Heart left ventricle (tissue), 16 donors: Measurements from ENCODE around the gene LRRC31. TPM values are rescaled to one million over a fixed set of nuclear protein-coding genes. Genes with fewer than 3 reads are reported as not detected.

Source experiments
- ATAC-seq, 4 donors: fragments of 200-7000 bp; cut with Tn5 transposase; one replicate each; pipeline ENCODE4 v1.9.1; 2020 to 2022; ENCODE audit warnings: moderate library complexity in 4 of 4, mild to moderate bottlenecking in 3 of 4, moderate number of reproducible peaks in 1 of 4
- DNase-seq, 5 donors: peaks; one replicate each; pipeline ENCODE4 v3.0.0-alpha.2; 2020
- H3K27ac ChIP-seq, 12 donors: fragments of 200-600 bp; sonication (generic) in 4 of 12; one replicate each; pipeline versions ENCODE4 v1.5.0 to v1.8.0; 2016 to 2022; ENCODE audit warnings: mild to moderate bottlenecking in 2 of 12
- H3K27me3 ChIP-seq, 9 donors: fragments of 200-600 bp; sonication (generic) in 2 of 9; one replicate each; pipeline versions ENCODE4 v1.5.1 to v1.8.0; 2016 to 2022; ENCODE audit warnings: mild to moderate bottlenecking in 3 of 9
- H3K36me3 ChIP-seq, 9 donors: fragments of 200-600 bp; sonication (generic) in 2 of 9; one replicate each; pipeline versions ENCODE4 v1.5.0 to v1.8.0; 2018 to 2022; ENCODE audit warnings: mild to moderate bottlenecking in 2 of 9
- H3K4me1 ChIP-seq, 12 donors: fragments of 200-600 bp; sonication (generic) in 4 of 12; one replicate each; pipeline versions ENCODE4 v1.5.0 to v1.8.0; 2016 to 2022; ENCODE audit warnings: mild to moderate bottlenecking in 3 of 12
- H3K4me3 ChIP-seq, 12 donors: fragments of 200-600 bp; sonication (generic) in 4 of 12; one replicate each; pipeline versions ENCODE4 v1.5.0 to v1.8.0; 2017 to 2022; ENCODE audit warnings: mild to moderate bottlenecking in 9 of 12, moderate library complexity in 4 of 12
- H3K9me3 ChIP-seq, 12 donors: fragments of 200-600 bp; sonication (generic) in 4 of 12; one replicate each; pipeline versions ENCODE4 v1.5.0 to v1.8.0; 2016 to 2022; ENCODE audit warnings: mild to moderate bottlenecking in 1 of 12
- POLR2A ChIP-seq, 2 donors: fragments of 450-650 bp; IDR thresholded peaks; one replicate each; pipeline ENCODE4 v1.6.1; 2017; ENCODE audit warnings: antibody characterized with exemption in 2 of 2, mild to moderate bottlenecking in 2 of 2, moderate library complexity in 2 of 2
- WGBS, 4 donors: extraction: QIAGEN DNeasy Blood & Tissue Kit in 2 of 4; methylation state at CpG; one replicate each; pipeline versions ENCODE4 v1.1.5 to v1.1.7; 2013 to 2018; 5-methylcytosine and 5-hydroxymethylcytosine counted together
- intact Hi-C, 10 donors: fragments of 100-400 bp; cut with DNase I; formaldehyde crosslinking; loops; one replicate each; pipeline versions ENCODE4 v1.11.1 to v1.14.2; 2022
- polyA plus RNA-seq, 2 donors: library from polyadenylated mRNA; stranded (reverse); fragments of 200-250 nt; gene quantifications; one replicate each; pipeline ENCODE4 v1.2.3, GENCODE V29; 2013
- total RNA-seq, 9 donors: library from RNA; depleted of rRNA in 2 of 9; stranded (reverse); fragments of >200 nt in 2 of 9; fragmentation: NEBNext Ultra II Directional in 3 of 9; extraction: Animal tissue kit (Norgen Biotek cat#: 25700) in 3 of 9; gene quantifications; one replicate each; pipeline versions ENCODE4 v1.1.0 to v1.2.4, GENCODE V29; 2016 to 2023
- TF ChIP-seq, protein P1 (sequence below), 12 donors: fragments of 200-600 bp; sonication (generic) in 4 of 12; IDR thresholded peaks; one replicate each; pipeline versions ENCODE4 v1.5.0 to v1.8.0; 2018 to 2022; ENCODE audit warnings: antibody characterized with exemption in 12 of 12, mild to moderate bottlenecking in 5 of 12
- donor health status: ischemic (EF 13 %, LVEDD 7.1; RV severe dilation, severe dysfunction).
- donor health status: healthy with polysubstance abuse.
- donor health status: DM: no; HTN: yes; CAD: no.
- donor health status: DM: no; HTN: no; CAD: no.
- donor health status: ischemic (EF 25% LVEDD 6.9; RV normal size, moderate dysfunction).
- donor health status: ischemic (EF 25% LVEDD 5.7; RV mildly dilated, moderate dysfunction).
- donor health status: healthy.
- donor health status: DM: yes; HTN: yes; CAD: no.
- donor health status: ischemic (EF 35%, LVEDD 5.7; RV mildly dilated, moderate dysfunction).
- donor health status: nonischemic (EF 11% LVEDD 7.7; RV severe dilation, severe dysfunction).
- donor health status: DM: yes; HTN: yes; CAD: no.
- donor health status: PGD.
- donor health status: ischemic (EF 29% LVEDD 5.4; RV normal size, mild dysfunction).
- donor health status: nonischemic (EF 23%, LVEDD 6.1; RV moderate dilation, normal function).

Gene LRRC31
- total and polyA plus RNA-seq, 11 donors, result 0.12 TPM; not detected in 10

DNA sequence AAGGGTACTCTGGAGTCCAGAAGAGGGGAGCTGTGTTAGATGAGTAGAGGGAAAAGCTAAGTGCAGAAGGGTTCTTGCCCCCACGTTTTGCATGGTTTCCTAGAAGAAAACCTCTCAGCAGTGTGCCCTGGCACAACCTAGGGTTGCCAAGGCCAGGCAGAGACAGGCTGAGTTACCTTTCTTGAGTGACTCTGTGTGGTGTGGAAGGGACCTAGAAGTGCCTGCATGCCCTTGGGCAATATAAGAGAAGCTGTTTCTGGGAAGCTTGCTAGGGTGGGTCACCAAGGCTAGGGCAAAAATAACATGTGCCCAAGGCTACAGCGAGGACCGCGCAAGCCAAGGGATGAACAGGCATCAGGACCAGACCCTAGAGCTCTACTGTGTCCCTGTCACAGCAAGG, 38.2 kb upstream of the LRRC31 start:
- WGBS, 4 donors, result 83 to 92% (median 87%) methylated on average over 4 of the region's 4 CpGs
- H3K27ac ChIP-seq, result no peak overlapping the region
- H3K27me3 ChIP-seq, result no peaks in the 10 kb centered on the region
- TF ChIP-seq, protein P1, sequence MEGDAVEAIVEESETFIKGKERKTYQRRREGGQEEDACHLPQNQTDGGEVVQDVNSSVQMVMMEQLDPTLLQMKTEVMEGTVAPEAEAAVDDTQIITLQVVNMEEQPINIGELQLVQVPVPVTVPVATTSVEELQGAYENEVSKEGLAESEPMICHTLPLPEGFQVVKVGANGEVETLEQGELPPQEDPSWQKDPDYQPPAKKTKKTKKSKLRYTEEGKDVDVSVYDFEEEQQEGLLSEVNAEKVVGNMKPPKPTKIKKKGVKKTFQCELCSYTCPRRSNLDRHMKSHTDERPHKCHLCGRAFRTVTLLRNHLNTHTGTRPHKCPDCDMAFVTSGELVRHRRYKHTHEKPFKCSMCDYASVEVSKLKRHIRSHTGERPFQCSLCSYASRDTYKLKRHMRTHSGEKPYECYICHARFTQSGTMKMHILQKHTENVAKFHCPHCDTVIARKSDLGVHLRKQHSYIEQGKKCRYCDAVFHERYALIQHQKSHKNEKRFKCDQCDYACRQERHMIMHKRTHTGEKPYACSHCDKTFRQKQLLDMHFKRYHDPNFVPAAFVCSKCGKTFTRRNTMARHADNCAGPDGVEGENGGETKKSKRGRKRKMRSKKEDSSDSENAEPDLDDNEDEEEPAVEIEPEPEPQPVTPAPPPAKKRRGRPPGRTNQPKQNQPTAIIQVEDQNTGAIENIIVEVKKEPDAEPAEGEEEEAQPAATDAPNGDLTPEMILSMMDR (IDR thresholded peaks at IDR 0.05), result no peak
- no peak for TF ChIP-seq POLR2A (IDR thresholded peaks at IDR 0.05)
- no peak overlapping the region for H3K4me3 ChIP-seq
- intact Hi-C loops, result no loop called here
- ATAC-seq (no peak), DNase-seq (no peak)
- no peaks in the 10 kb centered on the region for H3K36me3 ChIP-seq
- peaks cover 0 to 10% (median 3%) of the 10 kb centered on the region in 12 donors for H3K4me1 ChIP-seq
- H3K9me3 ChIP-seq, result no peaks in the 10 kb centered on the region

DNA sequence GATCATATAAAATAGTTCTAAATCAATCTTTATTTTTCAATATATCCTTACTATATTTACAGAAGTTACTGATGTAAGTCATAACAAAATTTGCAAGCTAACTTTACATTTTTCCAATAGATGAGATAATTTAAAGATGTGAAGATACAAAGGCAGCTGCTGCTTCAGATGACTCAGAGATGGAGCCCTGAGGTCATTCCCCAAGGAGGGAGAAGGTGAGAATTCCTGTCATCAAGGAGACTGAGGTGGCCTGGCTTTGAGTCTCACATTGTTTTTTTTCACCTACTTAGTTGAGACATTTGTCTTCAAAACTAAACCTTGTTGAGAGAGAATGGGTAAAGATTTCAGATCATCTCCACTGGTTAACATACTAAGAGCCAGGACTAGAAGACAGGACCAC, 37.7 kb upstream of the LRRC31 start:
- DNase-seq, result no peak
- ATAC-seq, result no peak
- Histone ChIP-seq H3K4me1 (peaks cover 0 to 10% (median 3%) of the 10 kb centered on the region in 12 donors), H3K27me3 (no peaks in the 10 kb centered on the region), H3K9me3 (peaks cover 0 to 2% (median under 1%) of the 10 kb centered on the region in 12 donors), H3K4me3 (no peak overlapping the region), H3K36me3 (no peaks in the 10 kb centered on the region), H3K27ac (no peak overlapping the region)
- intact Hi-C loops, result no loop called here
- TF ChIP-seq, protein P1 (IDR thresholded peaks at IDR 0.05), result no peak
- TF ChIP-seq POLR2A (IDR thresholded peaks at IDR 0.05), result no peak

DNA sequence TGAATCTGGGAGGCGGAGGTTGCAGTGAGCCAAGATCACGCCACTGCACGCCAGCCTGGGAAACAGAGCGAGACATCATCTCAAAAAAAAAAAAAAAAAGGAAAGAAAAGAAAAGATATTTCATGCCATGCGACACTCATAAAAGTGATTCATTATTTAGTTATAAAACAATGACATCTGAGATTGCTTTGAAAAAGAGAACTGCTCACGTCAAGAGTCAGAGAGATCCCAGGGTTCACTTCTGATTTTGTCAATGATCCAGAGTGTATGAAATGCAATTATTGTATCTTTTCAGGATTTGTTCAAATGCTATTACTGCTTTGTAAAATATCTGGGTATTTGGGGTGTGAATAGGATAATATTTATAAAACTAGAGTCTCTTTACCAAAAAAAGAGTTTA, 35.7 kb upstream of the LRRC31 start:
- peaks cover 0 to 10% (median 3%) of the 10 kb centered on the region in 12 donors for H3K4me1 ChIP-seq
- H3K9me3 ChIP-seq, result peaks cover 0 to 23% (median 14%) of the 10 kb centered on the region in 12 donors
- no peaks in the 10 kb centered on the region for H3K36me3 ChIP-seq
- WGBS, 4 donors, result 79 to 89% (median 83%) methylated on average over 6 of the region's 6 CpGs
- no peaks in the 10 kb centered on the region for H3K27me3 ChIP-seq
- TF ChIP-seq, protein P1 (IDR thresholded peaks at IDR 0.05), result no peak
- no peak for TF ChIP-seq POLR2A (IDR thresholded peaks at IDR 0.05)
- no peak overlapping the region for H3K4me3 ChIP-seq
- H3K27ac ChIP-seq, result no peak overlapping the region
- ATAC-seq (no peak), DNase-seq (no peak)
- intact Hi-C loops, result no loop called here

DNA sequence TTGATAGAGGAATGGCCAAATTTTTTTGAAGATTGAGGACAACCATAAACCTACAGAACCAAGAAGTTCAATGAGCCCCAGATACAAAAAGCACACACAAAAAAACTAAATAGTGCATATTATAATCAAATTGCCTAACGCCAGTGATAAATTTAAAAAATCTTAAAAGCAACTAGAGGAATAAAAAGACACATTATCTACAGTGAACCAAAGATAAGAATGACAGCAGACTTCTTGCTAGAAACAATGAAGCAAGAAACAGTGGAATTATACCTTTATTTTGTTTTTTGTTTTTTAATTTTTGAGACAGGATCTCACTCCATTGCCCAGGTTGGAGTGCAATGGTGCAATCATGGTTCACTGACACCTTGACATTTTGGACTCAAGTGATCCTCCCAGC, 31.7 kb upstream of the LRRC31 start:
- Histone ChIP-seq H3K4me3 (no peak overlapping the region), H3K27me3 (no peaks in the 10 kb centered on the region), H3K9me3 (peaks cover 0 to 24% (median 15%) of the 10 kb centered on the region in 12 donors), H3K4me1 (peaks cover 0 to 9% (median 3%) of the 10 kb centered on the region in 12 donors), H3K27ac (no peak overlapping the region), H3K36me3 (no peaks in the 10 kb centered on the region)
- no peak for TF ChIP-seq POLR2A (IDR thresholded peaks at IDR 0.05)
- TF ChIP-seq, protein P1 (IDR thresholded peaks at IDR 0.05), result no peak
- 90 to 96% (median 93%) methylated on average over 1 of the region's 1 CpG for WGBS, 4 donors
- intact Hi-C loops, result no loop called here
- DNase-seq, result no peak
- ATAC-seq, result no peak
